OCI-LY1 (cell line): Measurements from ENCODE around the gene HPSE2.

ENCODE experiments used
- H2AFZ ChIP-seq: fragments of 200-600 bp; sonication (generic), shearing (Covaris generic); 2 replicates; pipeline ENCODE4 v1.6.0; 2014; ENCODE audit warnings: antibody characterized with exemption, mild to moderate bottlenecking, low read length
- H3F3A ChIP-seq: fragments of 200-600 bp; sonication (generic), shearing (Covaris generic); 2 replicates; pipeline ENCODE4 v1.6.0; 2014; ENCODE audit warnings: mild to moderate bottlenecking, antibody characterized with exemption, low read length, moderate library complexity; ENCODE audit not compliant: insufficient read depth
- H3K27ac ChIP-seq: fragments of 200-600 bp; sonication (generic); 2 replicates; pipeline ENCODE4 v1.5.1; 2014; ENCODE audit warnings: low read length, mixed run types, mild to moderate bottlenecking, low read depth; ENCODE audit not compliant: poor library complexity, severe bottlenecking
- H3K27me3 ChIP-seq: fragments of 200-600 bp; sonication (generic); 2 replicates; pipeline ENCODE4 v1.6.0; 2014; ENCODE audit warnings: antibody characterized with exemption, mild to moderate bottlenecking, low read length, moderate library complexity; ENCODE audit not compliant: insufficient read depth
- H3K36me3 ChIP-seq: fragments of 200-600 bp; sonication (generic); 2 replicates; pipeline ENCODE4 v1.6.1; 2014; ENCODE audit warnings: mild to moderate bottlenecking, antibody characterized with exemption, low read length, moderate library complexity, mixed read lengths; ENCODE audit not compliant: insufficient read depth
- H3K4me1 ChIP-seq: fragments of 200-600 bp; sonication (generic); 2 replicates; pipeline ENCODE4 v1.5.1; 2014; ENCODE audit warnings: mild to moderate bottlenecking, low read length, moderate library complexity; ENCODE audit not compliant: insufficient read depth, severe bottlenecking
- H3K4me2 ChIP-seq: fragments of 200-600 bp; sonication (generic), shearing (Covaris generic); 2 replicates; pipeline ENCODE4 v1.6.1; 2014; ENCODE audit warnings: low read length
- H3K4me3 ChIP-seq: fragments of 200-600 bp; sonication (generic); 2 replicates; pipeline ENCODE4 v1.5.1; 2014; ENCODE audit warnings: low read length, low read depth, mild to moderate bottlenecking, mixed read lengths; ENCODE audit not compliant: poor library complexity, severe bottlenecking
- H3K79me2 ChIP-seq: fragments of 200-600 bp; shearing (Covaris generic); 2 replicates; pipeline ENCODE4 v1.6.1; 2016; ENCODE audit warnings: mixed run types, low read length, mixed read lengths; ENCODE audit not compliant: insufficient read depth
- H3K9ac ChIP-seq: fragments of 200-600 bp; sonication (generic), shearing (Covaris generic); 2 replicates; pipeline ENCODE4 v1.6.1; 2014; ENCODE audit warnings: mild to moderate bottlenecking, low read length, mixed read lengths
- H3K9me2 ChIP-seq: fragments of 200-600 bp; sonication (generic), shearing (Covaris generic); 2 replicates; pipeline ENCODE4 v1.6.1; 2014; ENCODE audit warnings: low read depth, mild to moderate bottlenecking, low read length, mixed read lengths
- H3K9me3 ChIP-seq: fragments of 200-600 bp; shearing (Covaris generic); 2 replicates; pipeline ENCODE4 v1.6.1; 2014; ENCODE audit warnings: low read length, mixed read lengths
- H4K20me1 ChIP-seq: fragments of 200-600 bp; sonication (generic), shearing (Covaris generic); 2 replicates; pipeline ENCODE4 v1.6.0; 2016; ENCODE audit warnings: mild to moderate bottlenecking, low read length; ENCODE audit not compliant: insufficient read depth
- EZH2 ChIP-seq: fragments of 200-600 bp; sonication (generic), shearing (Covaris generic); IDR thresholded peaks from 2 replicates; pipeline ENCODE4 v1.8.0; 2017; ENCODE audit warnings: borderline replicate concordance, mixed run types, mild to moderate bottlenecking, antibody characterized with exemption, low read length, moderate library complexity, mixed read lengths
- TF ChIP-seq, protein P1 (sequence below): fragments of 200-600 bp; sonication (generic), shearing (Covaris generic); IDR thresholded peaks from 2 replicates; pipeline ENCODE4 v1.5.1; 2017; ENCODE audit warnings: mild to moderate bottlenecking, antibody characterized with exemption, low read length, moderate library complexity, mixed read lengths

Gene HPSE2

DNA sequence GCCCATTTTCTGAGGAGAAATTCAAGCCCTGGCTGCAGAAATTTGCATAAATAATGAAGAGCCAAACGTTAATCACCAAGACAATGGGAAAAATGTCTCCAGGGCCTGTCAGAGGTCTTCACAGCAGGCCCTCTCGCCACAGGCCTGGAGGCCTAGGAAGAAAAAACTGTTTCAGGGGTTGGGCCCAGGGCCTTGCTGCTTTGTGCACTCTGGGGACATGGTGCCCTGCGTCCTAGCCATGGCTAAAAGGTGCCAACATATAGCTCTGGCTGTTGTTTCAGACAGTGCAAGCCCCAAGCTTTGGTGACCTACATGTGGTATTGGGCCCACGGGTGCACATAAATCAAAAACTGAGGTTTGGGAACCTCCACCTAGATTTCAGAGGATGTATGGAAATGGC lies 796.9 kb downstream of the HPSE2 start:
- no peaks in the 10 kb centered on the region for H3K79me2 ChIP-seq
- H3K36me3 ChIP-seq: peaks cover 67% of the 10 kb centered on the region
- no peaks in the 10 kb centered on the region for H3K4me1 ChIP-seq
- no peak overlapping the region for H3K4me2 ChIP-seq
- no peaks in the 10 kb centered on the region for H3K9me3 ChIP-seq
- no peaks in the 10 kb centered on the region for H4K20me1 ChIP-seq
- no peaks in the 10 kb centered on the region for H3F3A ChIP-seq
- H3K9ac ChIP-seq: no peak overlapping the region
- H3K27me3 ChIP-seq: no peaks in the 10 kb centered on the region
- TF ChIP-seq EZH2: no peak
- TF ChIP-seq, protein P1, sequence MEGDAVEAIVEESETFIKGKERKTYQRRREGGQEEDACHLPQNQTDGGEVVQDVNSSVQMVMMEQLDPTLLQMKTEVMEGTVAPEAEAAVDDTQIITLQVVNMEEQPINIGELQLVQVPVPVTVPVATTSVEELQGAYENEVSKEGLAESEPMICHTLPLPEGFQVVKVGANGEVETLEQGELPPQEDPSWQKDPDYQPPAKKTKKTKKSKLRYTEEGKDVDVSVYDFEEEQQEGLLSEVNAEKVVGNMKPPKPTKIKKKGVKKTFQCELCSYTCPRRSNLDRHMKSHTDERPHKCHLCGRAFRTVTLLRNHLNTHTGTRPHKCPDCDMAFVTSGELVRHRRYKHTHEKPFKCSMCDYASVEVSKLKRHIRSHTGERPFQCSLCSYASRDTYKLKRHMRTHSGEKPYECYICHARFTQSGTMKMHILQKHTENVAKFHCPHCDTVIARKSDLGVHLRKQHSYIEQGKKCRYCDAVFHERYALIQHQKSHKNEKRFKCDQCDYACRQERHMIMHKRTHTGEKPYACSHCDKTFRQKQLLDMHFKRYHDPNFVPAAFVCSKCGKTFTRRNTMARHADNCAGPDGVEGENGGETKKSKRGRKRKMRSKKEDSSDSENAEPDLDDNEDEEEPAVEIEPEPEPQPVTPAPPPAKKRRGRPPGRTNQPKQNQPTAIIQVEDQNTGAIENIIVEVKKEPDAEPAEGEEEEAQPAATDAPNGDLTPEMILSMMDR: no peak
- no peak overlapping the region for H2AFZ ChIP-seq
- H3K9me2 ChIP-seq: no peaks in the 10 kb centered on the region
- H3K27ac ChIP-seq: no peak overlapping the region
- no peak overlapping the region for H3K4me3 ChIP-seq

DNA sequence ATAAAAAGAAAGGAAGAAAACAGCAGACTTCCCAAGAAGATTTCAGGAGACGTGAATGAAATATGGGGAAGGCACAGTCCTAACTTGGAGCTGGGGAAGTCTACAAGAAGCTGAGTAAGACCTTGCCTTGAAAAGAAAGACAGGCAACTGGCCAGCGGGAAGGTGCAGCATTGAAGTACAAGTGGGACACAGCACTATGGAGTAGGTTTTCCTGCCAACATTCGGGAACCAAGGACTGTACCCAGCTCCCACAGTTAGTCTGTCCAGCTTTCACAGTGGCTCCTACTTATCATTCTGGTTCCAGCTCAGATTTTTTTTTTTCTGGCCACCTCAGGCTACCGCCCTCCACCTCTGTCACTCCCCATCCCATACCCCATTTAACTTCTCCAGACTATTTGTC lies 798.9 kb downstream of the HPSE2 start:
- H3K4me2 ChIP-seq: no peak overlapping the region
- H3K9me3 ChIP-seq: no peaks in the 10 kb centered on the region
- no peak overlapping the region for H2AFZ ChIP-seq
- TF ChIP-seq EZH2: no peak
- TF ChIP-seq, protein P1: no peak
- no peak overlapping the region for H3K9ac ChIP-seq
- H3K4me3 ChIP-seq: no peak overlapping the region
- H3K36me3 ChIP-seq: peaks cover 70% of the 10 kb centered on the region
- no peaks in the 10 kb centered on the region for H3K27me3 ChIP-seq
- H4K20me1 ChIP-seq: no peaks in the 10 kb centered on the region
- no peaks in the 10 kb centered on the region for H3K79me2 ChIP-seq
- no peaks in the 10 kb centered on the region for H3K9me2 ChIP-seq
- H3K4me1 ChIP-seq: no peaks in the 10 kb centered on the region
- no peaks in the 10 kb centered on the region for H3F3A ChIP-seq
- no peak overlapping the region for H3K27ac ChIP-seq

DNA sequence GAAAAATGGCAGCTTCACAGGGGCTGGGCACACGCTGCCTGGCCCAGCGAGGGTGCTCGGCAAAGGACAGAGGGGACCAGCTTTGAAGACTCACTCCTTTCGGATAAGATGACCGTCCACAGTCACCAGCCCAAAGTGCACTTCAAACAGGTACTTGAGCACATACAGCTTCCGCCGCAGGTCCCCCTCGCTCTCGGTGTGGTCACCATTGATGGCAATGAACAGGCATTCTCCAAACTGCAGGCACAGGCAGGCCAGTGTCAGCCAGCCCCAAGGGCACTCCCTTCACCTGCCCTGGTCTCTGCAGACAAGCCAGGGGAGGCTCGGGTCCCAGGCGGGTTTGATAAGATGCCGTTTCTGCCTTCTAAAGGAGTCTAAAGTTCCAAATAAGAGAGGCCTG lies 800.5 kb downstream of the HPSE2 start:
- H3F3A ChIP-seq: no peaks in the 10 kb centered on the region
- H3K27ac ChIP-seq: no peak overlapping the region
- H3K36me3 ChIP-seq: peaks cover 70% of the 10 kb centered on the region
- no peaks in the 10 kb centered on the region for H3K9me2 ChIP-seq
- H3K9ac ChIP-seq: no peak overlapping the region
- H4K20me1 ChIP-seq: no peaks in the 10 kb centered on the region
- no peaks in the 10 kb centered on the region for H3K27me3 ChIP-seq
- H2AFZ ChIP-seq: no peak overlapping the region
- H3K9me3 ChIP-seq: no peaks in the 10 kb centered on the region
- no peak overlapping the region for H3K4me3 ChIP-seq
- no peaks in the 10 kb centered on the region for H3K79me2 ChIP-seq
- no peaks in the 10 kb centered on the region for H3K4me1 ChIP-seq
- no peak overlapping the region for H3K4me2 ChIP-seq
- TF ChIP-seq EZH2: no peak
- TF ChIP-seq, protein P1: no peak
